H1 (cell line): ENCODE measurements around the gene TRIM32. TPM values are rescaled to one million over a fixed set of nuclear protein-coding genes. Genes with fewer than 3 reads are reported as not detected.

Experiments used
- CEBPB ChIP-seq: IDR thresholded peaks from 2 replicates; pipeline ENCODE4 v1.6.1; 2012; ENCODE audit warnings: low read depth, low read length
- CTCF ChIP-seq, 3 experiments: IDR thresholded peaks; 1 replicate in 2 of 3; 2 replicates in 1 of 3; pipeline versions ENCODE4 v1.5.1 to v1.6.1; 2011; ENCODE audit warnings: low read length in 3 of 3, mild to moderate bottlenecking in 3 of 3, inconsistent platforms in 2 of 3, low read depth in 1 of 3, moderate library complexity in 1 of 3; ENCODE audit not compliant: insufficient read depth in 1 of 3; ENCODE audit errors: control extremely low read depth in 1 of 3
- SRF ChIP-seq: IDR thresholded peaks from 2 replicates; pipeline ENCODE4 v1.6.1; 2011; ENCODE audit warnings: mild to moderate bottlenecking, low read depth, low read length, moderate library complexity
- polyA plus RNA-seq, 7 experiments: library from polyadenylated mRNA; depleted of rRNA in 3 of 7; stranded (reverse) in 5 of 7; unstranded in 2 of 7; fragments of >200 nt in 5 of 7; fragments of 200-250 nt in 2 of 7; gene quantifications; 1 replicate in 5 of 7; 2 replicates in 1 of 7; 4 replicates in 1 of 7; pipeline versions ENCODE4 v1.2.1 to v1.2.3, GENCODE V29; 2011 to 2013; ENCODE audit warnings: missing spikeins in 2 of 7, mixed read lengths in 2 of 7
- total RNA-seq: library from RNA; stranded (reverse); fragmentation: NEBNext Ultra II Directional; extraction: Animal tissue kit (Norgen Biotek cat#: 25700); gene quantifications from 2 replicates; pipeline ENCODE4 v1.2.1, GENCODE V29; 2021

TRIM32 gene
- total and polyA plus RNA-seq, 2 of the 8 experiments (the other 6 are each of a cell fraction or from before 2014, with no cell fraction given): 10.5 to 17.3 TPM

GRCh38 chr9:116733010-116733641 is 46.0 kb downstream of the TRIM32 start (continued):
- TF ChIP-seq CTCF (IDR thresholded peaks at IDR 0.05; ENCODE audit: control extremely low read depth in 1 of 3, insufficient read depth in 1 of 3, low read depth in 1 of 3, low read length in 3 of 3) (no peak), SRF (no peak), CEBPB (no peak)
